ENCODE measurements around the gene MRPL48.

DNA sequence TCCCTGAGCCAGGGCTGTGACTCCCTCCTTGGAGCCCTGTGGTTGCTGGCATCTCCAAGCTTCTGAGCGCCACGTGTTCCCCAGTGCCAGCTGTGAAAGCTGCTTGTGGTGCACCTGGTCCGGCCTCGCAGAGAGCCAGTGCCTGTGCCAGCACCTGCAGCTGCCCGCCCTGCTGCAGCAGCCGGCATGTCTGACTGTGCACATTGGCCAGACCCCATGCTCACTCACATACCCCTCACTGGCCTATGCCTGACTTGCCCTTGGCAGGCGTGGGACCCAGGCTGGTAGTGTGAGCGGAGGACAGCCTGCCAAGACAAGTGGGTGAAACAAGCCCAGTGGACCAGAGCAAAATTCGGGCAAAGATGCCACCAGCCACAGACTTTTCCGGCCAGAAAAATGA is 9.8 kb downstream of the MRPL48 start:
- TF ChIP-seq, protein P1, sequence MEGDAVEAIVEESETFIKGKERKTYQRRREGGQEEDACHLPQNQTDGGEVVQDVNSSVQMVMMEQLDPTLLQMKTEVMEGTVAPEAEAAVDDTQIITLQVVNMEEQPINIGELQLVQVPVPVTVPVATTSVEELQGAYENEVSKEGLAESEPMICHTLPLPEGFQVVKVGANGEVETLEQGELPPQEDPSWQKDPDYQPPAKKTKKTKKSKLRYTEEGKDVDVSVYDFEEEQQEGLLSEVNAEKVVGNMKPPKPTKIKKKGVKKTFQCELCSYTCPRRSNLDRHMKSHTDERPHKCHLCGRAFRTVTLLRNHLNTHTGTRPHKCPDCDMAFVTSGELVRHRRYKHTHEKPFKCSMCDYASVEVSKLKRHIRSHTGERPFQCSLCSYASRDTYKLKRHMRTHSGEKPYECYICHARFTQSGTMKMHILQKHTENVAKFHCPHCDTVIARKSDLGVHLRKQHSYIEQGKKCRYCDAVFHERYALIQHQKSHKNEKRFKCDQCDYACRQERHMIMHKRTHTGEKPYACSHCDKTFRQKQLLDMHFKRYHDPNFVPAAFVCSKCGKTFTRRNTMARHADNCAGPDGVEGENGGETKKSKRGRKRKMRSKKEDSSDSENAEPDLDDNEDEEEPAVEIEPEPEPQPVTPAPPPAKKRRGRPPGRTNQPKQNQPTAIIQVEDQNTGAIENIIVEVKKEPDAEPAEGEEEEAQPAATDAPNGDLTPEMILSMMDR (IDR thresholded peaks at IDR 0.05 in 2 of 3, conservative IDR thresholded peaks at IDR 0.05 in 1 of 3; ENCODE audit: borderline replicate concordance in 1 of 3, insufficient read depth in 1 of 3, low read depth in 2 of 3, low read length in 2 of 3): no peak
- TF ChIP-seq POLR2A (IDR thresholded peaks at IDR 0.05; ENCODE audit: borderline replicate concordance, extremely low read depth, insufficient read depth, insufficient read length) (no peak), POLR2AphosphoS5 (IDR thresholded peaks at IDR 0.05; ENCODE audit: low read depth, low read length) (no peak), JUND (IDR thresholded peaks at IDR 0.05) (no peak)
